ENCODE data around the gene TLCD3A.

DNA sequence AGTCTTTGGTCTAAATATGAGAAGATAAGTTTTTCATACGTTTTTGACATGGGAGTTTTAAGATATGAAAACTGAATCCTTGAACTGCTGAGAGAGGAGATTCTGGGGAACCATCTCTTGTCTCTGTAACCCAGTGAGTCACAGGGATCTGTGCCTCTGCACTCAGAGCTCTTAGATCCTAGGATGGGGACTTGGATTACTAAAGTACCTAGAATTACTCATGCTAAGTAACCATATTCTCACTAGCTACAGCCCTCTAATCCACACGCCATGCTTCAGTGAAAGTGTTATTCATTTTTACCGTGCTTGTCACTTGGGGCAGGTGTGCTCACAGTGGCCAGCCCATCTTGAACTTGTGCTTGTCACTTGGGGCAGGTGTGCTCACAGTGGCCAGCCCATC lies 51.7 kb downstream of the TLCD3A start:
- TF ChIP-seq, protein P1, sequence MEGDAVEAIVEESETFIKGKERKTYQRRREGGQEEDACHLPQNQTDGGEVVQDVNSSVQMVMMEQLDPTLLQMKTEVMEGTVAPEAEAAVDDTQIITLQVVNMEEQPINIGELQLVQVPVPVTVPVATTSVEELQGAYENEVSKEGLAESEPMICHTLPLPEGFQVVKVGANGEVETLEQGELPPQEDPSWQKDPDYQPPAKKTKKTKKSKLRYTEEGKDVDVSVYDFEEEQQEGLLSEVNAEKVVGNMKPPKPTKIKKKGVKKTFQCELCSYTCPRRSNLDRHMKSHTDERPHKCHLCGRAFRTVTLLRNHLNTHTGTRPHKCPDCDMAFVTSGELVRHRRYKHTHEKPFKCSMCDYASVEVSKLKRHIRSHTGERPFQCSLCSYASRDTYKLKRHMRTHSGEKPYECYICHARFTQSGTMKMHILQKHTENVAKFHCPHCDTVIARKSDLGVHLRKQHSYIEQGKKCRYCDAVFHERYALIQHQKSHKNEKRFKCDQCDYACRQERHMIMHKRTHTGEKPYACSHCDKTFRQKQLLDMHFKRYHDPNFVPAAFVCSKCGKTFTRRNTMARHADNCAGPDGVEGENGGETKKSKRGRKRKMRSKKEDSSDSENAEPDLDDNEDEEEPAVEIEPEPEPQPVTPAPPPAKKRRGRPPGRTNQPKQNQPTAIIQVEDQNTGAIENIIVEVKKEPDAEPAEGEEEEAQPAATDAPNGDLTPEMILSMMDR (IDR thresholded peaks at IDR 0.05; ENCODE audit: low read length): no peak
- no peak for TF ChIP-seq EZH2 (IDR thresholded peaks at IDR 0.05; ENCODE audit: borderline replicate concordance, low read length)
